Activated naive CD4-positive, alpha-beta T cell treated with anti-CD3 and anti-CD28 coated beads, Interleukin-2, amount 50 U/mL, for 72 hours (primary cell): ENCODE data around the gene RNF157. TPM values are rescaled to one million over a fixed set of nuclear protein-coding genes. Genes with fewer than 3 reads are reported as not detected.

Experiments used
- ATAC-seq, 2 donors: fragments of 150-1000 bp; cut with Tn5 transposase; 2 replicates each; pipeline ENCODE4 v1.10.0; 2021; ENCODE audit warnings: mild to moderate bottlenecking in 2 of 2, moderate library complexity in 2 of 2
- DNase-seq, 2 donors: peaks; one replicate each; pipeline ENCODE4 v3.0.0; 2021 to 2022; ENCODE audit warnings: low spot score in 2 of 2
- H3K27ac Mint-ChIP-seq, 2 donors: one replicate each; pipeline ENCODE4 v1.8.0; 2022; ENCODE audit warnings: mild to moderate bottlenecking in 2 of 2, mixed read lengths in 2 of 2
- H3K36me3 Mint-ChIP-seq, 2 donors: one replicate each; pipeline ENCODE4 v1.8.0; 2022; ENCODE audit warnings: mixed read lengths in 2 of 2
- H3K9me3 Mint-ChIP-seq, 2 donors: one replicate each; pipeline ENCODE4 v1.8.0; 2022; ENCODE audit warnings: mixed read lengths in 2 of 2
- total RNA-seq, 2 donors: library from RNA; stranded (reverse); gene quantifications; one replicate each; pipeline ENCODE4 v1.2.3, GENCODE V29; 2022

Gene RNF157
- total RNA-seq, 2 donors from 2014 or later, result 22.0 to 35.1 TPM

GRCh38 chr17:76123749-76124581 lies 116.3 kb downstream of the RNF157 start:
- DNase-seq (no peak), ATAC-seq (no peak)
- H3K9me3 Mint-ChIP-seq, result no peaks in the 10 kb centered on the region
- H3K27ac Mint-ChIP-seq, result peak overlapping the region in 1 of 2 donors; percentile 79
- no peaks in the 10 kb centered on the region for H3K36me3 Mint-ChIP-seq

- H3K36me3 Mint-ChIP-seq, result no peaks in the 10 kb centered on the region
- peak overlapping the region; percentile 29 to 79 for H3K27ac Mint-ChIP-seq
- ATAC-seq, result no peak
- H3K9me3 Mint-ChIP-seq, result no peaks in the 10 kb centered on the region
- DNase-seq, result no peak
These were observed 117.1 kb downstream of the RNF157 start for GRCh38 chr17:76123191-76123499.

DNA sequence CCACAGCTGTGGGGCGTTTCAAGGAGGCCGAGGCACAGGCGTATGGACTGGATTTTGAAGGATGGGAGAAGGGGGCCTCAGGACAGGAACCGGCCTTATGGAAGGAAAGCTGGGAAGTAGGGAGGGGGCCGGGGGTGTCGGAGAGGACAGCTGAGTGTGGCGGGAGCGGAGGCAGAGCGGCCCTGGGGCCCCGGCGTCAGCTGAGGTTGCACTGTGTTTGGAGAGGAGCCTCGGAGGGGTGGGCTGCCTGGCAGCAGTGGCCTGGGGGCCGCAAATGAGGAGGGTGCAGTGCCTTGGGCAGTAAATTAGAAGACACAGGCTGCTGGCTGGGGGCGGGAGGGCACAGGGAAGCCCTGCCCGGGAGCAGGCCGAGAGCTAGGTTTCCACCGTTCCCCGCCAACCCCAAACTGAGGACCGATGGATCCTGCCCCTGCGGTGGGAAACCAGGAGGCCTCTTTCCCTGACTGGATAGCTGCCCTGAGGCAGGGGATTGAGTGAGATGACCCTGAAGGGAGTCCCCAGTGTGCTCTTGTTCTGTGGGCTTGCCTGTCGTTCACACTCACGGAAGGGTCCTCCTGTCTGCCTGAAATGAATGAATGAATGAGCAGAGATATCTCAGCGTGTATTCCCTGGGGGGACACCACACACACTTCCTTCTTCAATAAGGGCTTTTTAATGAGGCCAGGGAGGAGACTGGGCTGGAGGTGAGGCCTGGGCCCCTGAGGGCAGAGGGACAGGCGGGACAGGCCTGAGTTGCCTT lies 117.7 kb downstream of the RNF157 start:
- no peaks in the 10 kb centered on the region for H3K36me3 Mint-ChIP-seq
- no peaks in the 10 kb centered on the region for H3K9me3 Mint-ChIP-seq
- ATAC-seq (no peak), DNase-seq (no peak)
- H3K27ac Mint-ChIP-seq, result peak overlapping the region; percentile 29 to 79

DNA sequence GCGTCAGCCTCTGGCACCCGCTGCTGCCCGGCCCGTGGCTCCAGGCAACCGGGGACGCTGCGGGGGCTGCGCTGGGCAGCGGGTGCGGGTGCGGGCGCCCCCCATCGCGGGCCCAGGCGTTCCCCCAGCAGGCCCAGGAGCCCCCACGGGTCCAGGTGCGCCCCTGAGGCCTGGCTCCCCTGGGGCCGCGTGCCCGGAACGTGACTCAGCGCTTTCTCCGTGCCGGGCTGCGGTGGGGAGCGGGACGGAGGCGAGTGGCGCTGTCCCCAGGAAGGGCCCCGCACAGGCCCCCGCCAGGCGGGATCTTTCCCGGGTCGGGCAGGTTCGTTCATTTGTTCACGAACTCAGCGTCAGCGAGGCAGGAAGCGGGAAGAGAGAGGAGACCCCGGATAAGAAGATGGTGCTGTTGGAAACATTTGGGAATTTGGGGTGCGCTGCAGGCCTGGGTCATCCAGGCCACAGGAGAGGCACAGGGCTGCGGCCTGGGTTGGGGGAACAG lies 118.3 kb downstream of the RNF157 start:
- ATAC-seq (peak; percentile 18 to 31), DNase-seq (no peak)
- Mint-ChIP-seq H3K27ac (peak overlapping the region in 1 of 2 donors; percentile 79), H3K36me3 (no peaks in the 10 kb centered on the region), H3K9me3 (no peaks in the 10 kb centered on the region)

- no peaks in the 10 kb centered on the region for H3K36me3 Mint-ChIP-seq
- ATAC-seq (no peak), DNase-seq (no peak)
- H3K27ac Mint-ChIP-seq, result peak overlapping the region; percentile 79 to 82
- no peaks in the 10 kb centered on the region for H3K9me3 Mint-ChIP-seq
These were observed 119.7 kb downstream of the RNF157 start for GRCh38 chr17:76120658-76121008.

DNA sequence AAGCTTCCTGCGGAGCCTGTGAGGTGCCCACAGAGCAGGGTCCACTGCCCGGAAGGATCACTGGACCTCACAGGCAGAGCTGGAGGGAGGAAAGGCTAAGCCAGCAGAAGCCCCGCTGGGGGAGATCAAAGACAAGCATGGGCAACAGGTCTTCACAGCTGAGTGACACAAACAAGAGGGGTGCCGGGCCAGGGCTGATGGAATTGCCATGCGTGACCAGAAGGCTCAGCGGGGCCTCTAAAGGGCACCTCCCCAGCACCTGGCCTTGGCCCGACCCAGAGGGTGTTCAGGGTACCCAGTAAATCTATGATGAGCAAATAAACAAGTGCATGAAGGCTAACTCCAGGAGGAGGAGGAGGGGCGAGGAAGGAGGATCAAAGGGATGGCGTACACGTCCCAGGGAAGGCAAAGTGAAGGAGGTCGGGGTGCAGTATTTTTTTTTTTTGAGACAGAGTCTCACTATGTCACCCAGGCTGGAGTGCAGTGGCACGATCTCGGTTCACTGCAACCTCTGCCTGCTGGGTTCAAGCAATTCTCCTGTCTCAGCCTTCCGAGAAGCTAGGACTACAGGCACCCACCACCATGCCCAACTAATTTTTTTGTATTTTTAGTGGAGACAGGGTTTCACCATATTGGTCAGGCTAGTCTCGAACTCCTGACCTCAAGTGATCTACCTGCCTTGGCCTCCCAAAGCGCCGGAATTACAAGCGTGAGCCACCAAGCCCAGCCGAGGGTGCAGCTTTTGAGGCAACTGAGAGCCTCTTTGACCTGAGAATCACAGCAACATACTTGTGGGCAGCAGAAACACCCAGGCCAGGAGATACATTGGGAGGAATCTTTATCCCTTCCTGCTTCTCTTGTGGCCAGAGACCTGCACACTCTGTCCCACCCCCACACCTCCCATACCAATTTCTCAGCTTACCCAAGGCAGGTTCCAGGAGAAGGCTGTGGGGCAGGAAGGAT lies 120.6 kb downstream of the RNF157 start:
- Mint-ChIP-seq H3K36me3 (no peaks in the 10 kb centered on the region), H3K27ac (peak overlapping the region in 1 of 2 donors; percentile 20), H3K9me3 (no peaks in the 10 kb centered on the region)
- ATAC-seq, result no peak
- no peak for DNase-seq

DNA sequence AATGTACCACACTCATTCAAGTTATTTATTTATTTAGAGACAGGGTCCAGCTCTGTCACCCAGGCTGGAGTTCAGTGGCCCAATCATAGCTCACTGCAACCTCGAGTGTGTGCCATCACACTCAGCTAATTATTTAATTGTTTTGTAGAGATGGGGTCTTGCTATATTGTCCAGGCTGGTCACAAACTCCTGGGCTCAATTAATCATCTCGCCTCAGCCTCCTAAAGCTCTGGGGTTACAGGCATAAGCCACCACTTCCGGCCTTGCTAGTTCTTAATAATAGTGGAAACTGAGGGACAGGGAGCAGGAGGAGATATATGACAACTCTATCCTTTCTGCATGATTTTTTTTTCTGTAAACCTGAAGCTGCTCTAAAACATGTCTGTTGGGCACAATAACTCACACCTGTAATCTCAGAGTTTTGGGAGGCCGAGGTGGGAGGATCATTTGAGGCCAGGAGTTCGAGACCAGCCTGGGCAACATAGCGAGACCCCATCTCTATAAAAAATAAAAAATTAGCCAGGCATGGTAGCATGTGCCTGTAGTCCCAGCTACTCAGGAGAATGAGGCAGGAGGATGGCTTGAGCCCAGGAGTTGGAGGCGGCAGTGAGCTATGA lies 125.0 kb downstream of the RNF157 start:
- no peak for DNase-seq
- Mint-ChIP-seq H3K36me3 (no peaks in the 10 kb centered on the region), H3K9me3 (no peaks in the 10 kb centered on the region), H3K27ac (no peak overlapping the region)
- ATAC-seq, result no peak

DNA sequence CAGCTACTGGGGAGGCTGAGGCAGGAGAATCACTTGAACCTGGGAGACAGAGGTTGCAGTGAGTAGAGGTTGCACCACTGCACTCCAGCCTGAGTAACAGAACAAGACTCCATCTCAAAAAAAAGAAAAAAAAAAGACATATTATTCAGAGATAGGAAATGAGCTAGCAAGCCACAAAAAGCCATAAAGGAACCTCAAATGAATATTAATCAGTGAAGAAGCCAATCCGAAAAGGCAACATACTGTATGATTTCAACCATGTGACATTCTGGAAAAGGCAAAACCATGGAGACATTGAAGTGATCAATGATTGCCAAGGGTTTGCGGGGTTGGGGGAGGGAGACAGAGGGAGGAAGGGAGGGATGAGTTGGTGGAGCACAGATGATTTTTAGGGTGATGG lies 128.3 kb downstream of the RNF157 start:
- H3K27ac Mint-ChIP-seq, result no peak overlapping the region
- DNase-seq, result no peak
- H3K36me3 Mint-ChIP-seq, result no peaks in the 10 kb centered on the region
- no peak for ATAC-seq
- H3K9me3 Mint-ChIP-seq, result no peaks in the 10 kb centered on the region

- no peak overlapping the region for H3K27ac Mint-ChIP-seq
- no peaks in the 10 kb centered on the region for H3K9me3 Mint-ChIP-seq
These were observed 132.8 kb downstream of the RNF157 start for GRCh38 chr17:76107509-76107908.

DNA sequence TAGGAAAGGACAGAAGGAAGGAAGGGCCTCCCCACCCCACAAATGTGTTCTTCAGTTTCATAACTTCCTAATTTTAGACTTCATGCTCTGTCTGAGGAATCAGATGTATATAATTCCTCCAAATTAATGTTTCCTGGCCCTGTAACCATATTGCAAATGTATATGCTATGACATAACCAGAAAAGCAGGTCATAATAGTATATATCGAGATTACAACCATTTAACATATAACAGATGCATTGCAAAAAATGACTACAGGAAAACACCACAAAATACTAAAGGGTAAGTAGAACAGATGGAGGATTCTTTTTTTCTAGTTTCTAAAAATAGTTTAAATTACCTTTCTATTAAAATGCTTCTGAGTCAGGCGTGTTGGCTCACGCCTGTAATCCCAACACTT lies 133.6 kb downstream of the RNF157 start:
- peaks cover 7 to 16% of the 10 kb centered on the region in 2 donors for H3K36me3 Mint-ChIP-seq
- ATAC-seq (no peak), DNase-seq (no peak)
- no peak overlapping the region for H3K27ac Mint-ChIP-seq
- H3K9me3 Mint-ChIP-seq, result no peaks in the 10 kb centered on the region

More at GRCh38 chr17:76107509-76107908, 132.8 kb downstream of the RNF157 start:
- peaks cover 7 to 14% of the 10 kb centered on the region in 2 donors for H3K36me3 Mint-ChIP-seq
- ATAC-seq (no peak), DNase-seq (no peak)

- H3K27ac Mint-ChIP-seq, result peak overlapping the region; percentile 22 to 94
- H3K36me3 Mint-ChIP-seq, result peaks cover 11 to 18% of the 10 kb centered on the region in 2 donors
- no peaks in the 10 kb centered on the region for H3K9me3 Mint-ChIP-seq
- DNase-seq, result no peak
- ATAC-seq, result no peak
These were observed 135.4 kb downstream of the RNF157 start for GRCh38 chr17:76104896-76105231.

DNA sequence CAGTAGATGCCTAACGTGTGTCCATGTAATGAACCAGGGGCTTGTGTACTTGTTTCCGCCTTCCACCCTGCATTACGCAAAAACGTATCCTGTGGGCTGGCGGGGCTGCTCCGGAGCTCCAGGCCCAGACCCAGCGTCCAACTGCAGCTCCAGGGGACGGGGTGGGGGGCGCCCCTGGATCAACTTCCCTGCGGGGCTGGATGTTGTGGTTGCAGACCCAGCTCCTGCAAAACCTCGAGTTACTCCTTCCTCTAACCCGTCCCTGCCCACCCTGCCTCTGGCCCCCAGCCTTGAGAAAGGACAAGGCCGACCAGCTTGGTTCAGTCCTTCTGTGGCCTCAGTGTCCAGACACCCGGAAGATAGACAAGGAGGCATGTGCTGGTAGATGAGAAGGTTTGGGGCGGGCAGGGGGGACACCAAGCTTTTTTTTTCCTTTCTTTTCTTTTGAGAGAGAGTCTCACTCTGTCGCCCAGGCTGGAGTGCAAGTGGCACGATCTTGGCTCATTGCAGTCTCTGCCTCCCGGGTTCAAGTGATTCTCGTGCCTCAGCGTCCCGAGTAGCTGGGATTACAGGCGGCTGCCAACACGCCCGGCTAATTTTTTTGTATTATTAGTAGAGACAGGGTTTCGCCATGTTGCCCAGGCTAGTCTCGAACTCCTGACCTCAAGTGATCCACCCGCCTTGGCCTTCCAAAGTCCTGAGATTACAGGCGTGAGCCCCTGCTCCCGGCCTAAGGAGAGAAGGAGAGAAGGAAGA lies 136.0 kb downstream of the RNF157 start:
- ATAC-seq, result no peak

GRCh38 chr17:76103274-76104139 lies 136.8 kb downstream of the RNF157 start, which contains the start of gene EXOC7:
TSS of gene EXOC7 (minus strand) at chr17:76103787. CDS start at chr17:76103692, 95 bp downstream.
- peak; percentile 92 to 97 for ATAC-seq
- Mint-ChIP-seq H3K36me3 (peaks cover 13 to 18% of the 10 kb centered on the region in 2 donors), H3K27ac (peak within 1 kb of the TSS; percentile 94 to 98), H3K9me3 (no peaks in the 10 kb centered on the region)
- DNase-seq, result peak; percentile 94 to 97

More for the DNA sequence above, 136.0 kb downstream of the RNF157 start:
- no peaks in the 10 kb centered on the region for H3K9me3 Mint-ChIP-seq
- H3K27ac Mint-ChIP-seq, result peak overlapping the region; percentile 22 to 94
- H3K36me3 Mint-ChIP-seq, result peaks cover 13 to 18% of the 10 kb centered on the region in 2 donors
- no peak for DNase-seq

DNA sequence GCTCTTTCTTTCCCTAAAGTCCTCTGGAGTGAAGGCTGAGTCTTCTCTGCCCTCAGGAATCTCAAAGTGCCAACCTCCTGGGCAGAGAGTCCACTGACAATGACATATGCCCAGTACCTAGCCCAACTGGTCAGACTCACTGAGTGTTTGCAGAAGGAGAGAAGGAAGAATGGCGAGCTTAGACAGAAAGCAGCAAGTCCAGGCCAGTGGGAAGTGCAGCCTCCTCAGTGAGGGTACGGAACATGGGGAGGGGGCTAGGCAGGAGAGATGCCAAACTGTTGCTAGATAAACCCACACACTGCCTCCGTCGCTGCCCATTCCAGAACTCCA lies 137.4 kb downstream of the RNF157 start:
- DNase-seq, result no peak
- ATAC-seq, result no peak
- Mint-ChIP-seq H3K27ac (peak overlapping the region; percentile 94 to 98), H3K9me3 (no peaks in the 10 kb centered on the region), H3K36me3 (peaks cover 16 to 18% of the 10 kb centered on the region in 2 donors)
